ENCODE measurements around the gene OPN1SW.

The OPN1SW gene

DNA sequence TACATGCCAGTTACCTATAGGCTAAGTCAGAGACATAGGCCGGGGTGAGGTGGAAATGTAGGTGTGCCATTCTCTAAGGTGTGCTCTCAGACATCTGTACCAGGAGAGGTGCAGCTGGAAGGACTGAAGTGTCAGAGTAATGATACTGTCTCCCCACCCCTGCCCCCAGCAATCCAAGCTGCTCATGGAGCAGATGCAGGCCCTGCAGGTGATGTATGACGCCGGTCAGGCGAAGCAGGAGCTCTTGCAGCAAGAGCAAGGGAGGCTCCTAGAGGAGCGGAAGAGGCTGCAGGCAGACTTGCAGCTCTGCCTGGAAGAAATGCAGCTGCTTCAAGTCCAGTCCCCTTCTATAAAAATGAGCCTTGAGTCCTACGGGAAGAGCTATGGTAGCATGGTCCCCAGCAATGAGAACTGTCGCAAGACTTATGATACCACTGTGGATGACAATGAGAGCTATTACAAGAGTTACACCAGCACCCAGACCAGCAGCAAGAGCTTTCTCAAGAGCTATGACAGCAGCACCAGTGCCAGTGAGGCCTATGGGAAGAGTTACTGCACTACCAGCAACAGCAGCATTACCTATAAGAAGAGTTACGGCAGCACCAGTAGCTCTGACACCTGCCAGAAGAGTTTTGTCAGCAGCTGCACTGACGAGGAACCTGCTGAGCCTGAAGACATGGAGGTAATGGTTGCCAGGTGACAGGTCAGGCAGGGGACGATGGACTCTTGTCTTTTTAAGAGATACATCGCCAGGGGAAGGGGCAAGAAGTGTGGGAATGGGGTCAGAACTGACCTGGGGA lies 36.2 kb upstream of the OPN1SW start:
- Histone ChIP-seq H3K36me3 (ENCODE audit: insufficient read depth, low read length) (peaks cover 35% of the 10 kb centered on the region; the same call in 1 of the 2 replicates), H3F3A (ENCODE audit: low read depth) (no peaks in the 10 kb centered on the region), H3K4me2 (ENCODE audit: low read depth, low read length, poor library complexity, severe bottlenecking) (no peak overlapping the region), H3K9ac (ENCODE audit: low read depth, low read length, poor library complexity, severe bottlenecking) (no peak overlapping the region), H3K9me3 (ENCODE audit: insufficient read depth, low read depth, low read length) (no peaks in the 10 kb centered on the region), H3K27me3 (ENCODE audit: insufficient read depth, low read length, poor library complexity, severe bottlenecking) (no peaks in the 10 kb centered on the region), H4K20me1 (ENCODE audit: insufficient read depth, low read length, poor library complexity, severe bottlenecking) (no peaks in the 10 kb centered on the region), H3K4me3 (ENCODE audit: low read length, poor library complexity, severe bottlenecking) (no peak overlapping the region), H3K9me2 (replicated peaks; ENCODE audit: low read depth, low read length) (no peaks in the 10 kb centered on the region), H2AFZ (ENCODE audit: low read length) (no peak overlapping the region), H3K4me1 (ENCODE audit: insufficient read depth, low read length, poor library complexity, severe bottlenecking) (no peaks in the 10 kb centered on the region), H3K79me2 (ENCODE audit: insufficient read depth, low read length) (no peaks in the 10 kb centered on the region)
- TF ChIP-seq, protein P1, sequence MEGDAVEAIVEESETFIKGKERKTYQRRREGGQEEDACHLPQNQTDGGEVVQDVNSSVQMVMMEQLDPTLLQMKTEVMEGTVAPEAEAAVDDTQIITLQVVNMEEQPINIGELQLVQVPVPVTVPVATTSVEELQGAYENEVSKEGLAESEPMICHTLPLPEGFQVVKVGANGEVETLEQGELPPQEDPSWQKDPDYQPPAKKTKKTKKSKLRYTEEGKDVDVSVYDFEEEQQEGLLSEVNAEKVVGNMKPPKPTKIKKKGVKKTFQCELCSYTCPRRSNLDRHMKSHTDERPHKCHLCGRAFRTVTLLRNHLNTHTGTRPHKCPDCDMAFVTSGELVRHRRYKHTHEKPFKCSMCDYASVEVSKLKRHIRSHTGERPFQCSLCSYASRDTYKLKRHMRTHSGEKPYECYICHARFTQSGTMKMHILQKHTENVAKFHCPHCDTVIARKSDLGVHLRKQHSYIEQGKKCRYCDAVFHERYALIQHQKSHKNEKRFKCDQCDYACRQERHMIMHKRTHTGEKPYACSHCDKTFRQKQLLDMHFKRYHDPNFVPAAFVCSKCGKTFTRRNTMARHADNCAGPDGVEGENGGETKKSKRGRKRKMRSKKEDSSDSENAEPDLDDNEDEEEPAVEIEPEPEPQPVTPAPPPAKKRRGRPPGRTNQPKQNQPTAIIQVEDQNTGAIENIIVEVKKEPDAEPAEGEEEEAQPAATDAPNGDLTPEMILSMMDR (conservative IDR thresholded peaks at IDR 0.05; ENCODE audit: low read length), result no peak
- TF ChIP-seq EZH2phosphoT487 (IDR thresholded peaks at IDR 0.05; ENCODE audit: borderline replicate concordance), result no peak

DNA sequence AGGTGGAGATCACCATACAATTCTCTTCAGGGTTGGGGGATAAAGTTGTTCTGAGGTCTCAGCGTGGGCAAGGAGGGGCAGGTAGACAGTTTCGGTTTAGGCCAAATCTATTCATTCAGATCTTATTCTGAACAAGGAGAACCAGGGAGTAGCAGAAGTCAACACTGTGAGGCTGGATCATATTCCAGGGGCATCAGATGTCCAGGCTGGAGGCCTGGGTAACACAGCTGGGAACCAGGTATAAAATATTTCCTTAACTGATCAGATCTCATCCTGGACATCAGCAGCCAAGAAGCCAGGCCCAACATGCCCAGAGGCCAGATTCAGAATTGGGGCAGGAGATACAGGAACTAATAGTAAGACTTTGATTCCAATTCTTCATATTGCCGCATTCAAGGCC lies 35.4 kb upstream of the OPN1SW start:
- no peaks in the 10 kb centered on the region for H3K79me2 ChIP-seq (ENCODE audit: insufficient read depth, low read length)
- no peak overlapping the region for H3K4me3 ChIP-seq (ENCODE audit: low read length, poor library complexity, severe bottlenecking)
- no peak overlapping the region for H3K4me2 ChIP-seq (ENCODE audit: low read depth, low read length, poor library complexity, severe bottlenecking)
- H3K9me3 ChIP-seq (ENCODE audit: insufficient read depth, low read depth, low read length), result no peaks in the 10 kb centered on the region
- H4K20me1 ChIP-seq (ENCODE audit: insufficient read depth, low read length, poor library complexity, severe bottlenecking), result no peaks in the 10 kb centered on the region
- H2AFZ ChIP-seq (ENCODE audit: low read length), result no peak overlapping the region
- no peaks in the 10 kb centered on the region for H3K27me3 ChIP-seq (ENCODE audit: insufficient read depth, low read length, poor library complexity, severe bottlenecking)
- H3F3A ChIP-seq (ENCODE audit: low read depth), result no peaks in the 10 kb centered on the region
- peaks cover 43% of the 10 kb centered on the region; the same call in 1 of the 2 replicates for H3K36me3 ChIP-seq (ENCODE audit: insufficient read depth, low read length)
- H3K4me1 ChIP-seq (ENCODE audit: insufficient read depth, low read length, poor library complexity, severe bottlenecking), result no peaks in the 10 kb centered on the region
- no peak for TF ChIP-seq EZH2phosphoT487 (IDR thresholded peaks at IDR 0.05; ENCODE audit: borderline replicate concordance)
- TF ChIP-seq, protein P1 (conservative IDR thresholded peaks at IDR 0.05; ENCODE audit: low read length), result no peak
- H3K9me2 ChIP-seq (replicated peaks; ENCODE audit: low read depth, low read length), result no peaks in the 10 kb centered on the region
- H3K9ac ChIP-seq (ENCODE audit: low read depth, low read length, poor library complexity, severe bottlenecking), result no peak overlapping the region

GRCh38 chr7:128810473-128810872 lies 34.9 kb upstream of the OPN1SW start:
- H3F3A ChIP-seq (ENCODE audit: low read depth), result no peaks in the 10 kb centered on the region
- H4K20me1 ChIP-seq (ENCODE audit: insufficient read depth, low read length, poor library complexity, severe bottlenecking), result no peaks in the 10 kb centered on the region
- H3K4me1 ChIP-seq (ENCODE audit: insufficient read depth, low read length, poor library complexity, severe bottlenecking), result no peaks in the 10 kb centered on the region
- no peaks in the 10 kb centered on the region for H3K27me3 ChIP-seq (ENCODE audit: insufficient read depth, low read length, poor library complexity, severe bottlenecking)
- H3K4me2 ChIP-seq (ENCODE audit: low read depth, low read length, poor library complexity, severe bottlenecking), result no peak overlapping the region
- H2AFZ ChIP-seq (ENCODE audit: low read length), result no peak overlapping the region
- no peaks in the 10 kb centered on the region for H3K9me3 ChIP-seq (ENCODE audit: insufficient read depth, low read depth, low read length)
- no peaks in the 10 kb centered on the region for H3K79me2 ChIP-seq (ENCODE audit: insufficient read depth, low read length)
- TF ChIP-seq EZH2phosphoT487 (IDR thresholded peaks at IDR 0.05; ENCODE audit: borderline replicate concordance), result no peak
- TF ChIP-seq, protein P1 (conservative IDR thresholded peaks at IDR 0.05; ENCODE audit: low read length), result no peak
- H3K36me3 ChIP-seq (ENCODE audit: insufficient read depth, low read length), result peaks cover 48% of the 10 kb centered on the region; the same call in 1 of the 2 replicates
- H3K4me3 ChIP-seq (ENCODE audit: low read length, poor library complexity, severe bottlenecking), result no peak overlapping the region
- no peaks in the 10 kb centered on the region for H3K9me2 ChIP-seq (replicated peaks; ENCODE audit: low read depth, low read length)
- H3K9ac ChIP-seq (ENCODE audit: low read depth, low read length, poor library complexity, severe bottlenecking), result no peak overlapping the region
